Progenitor cell of endocrine pancreas (in vitro differentiated cells): Measurements from ENCODE around the gene CNTNAP2. TPM values are rescaled to one million over a fixed set of nuclear protein-coding genes. Genes with fewer than 3 reads are reported as not detected.

ENCODE experiments used
- DNase-seq: peaks from one replicate; pipeline ENCODE4 v3.0.0; 2021; ENCODE audit warnings: low spot score; ENCODE audit not compliant: unreplicated experiment
- H3K27ac Mint-ChIP-seq: 2 replicates; pipeline ENCODE4 v1.8.0; 2021; ENCODE audit warnings: mild to moderate bottlenecking, moderate library complexity, mixed read lengths
- H3K27me3 Mint-ChIP-seq: 2 replicates; pipeline ENCODE4 v1.8.0; 2021; ENCODE audit warnings: mixed read lengths
- H3K36me3 Mint-ChIP-seq: 2 replicates; pipeline ENCODE4 v1.8.0; 2022; ENCODE audit warnings: mixed read lengths; ENCODE audit not compliant: insufficient read depth
- H3K4me1 Mint-ChIP-seq: 2 replicates; pipeline ENCODE4 v1.8.0; 2021; ENCODE audit warnings: low read depth, mixed read lengths
- H3K4me3 Mint-ChIP-seq: 2 replicates; pipeline ENCODE4 v1.8.0; 2021; ENCODE audit warnings: low read depth, mild to moderate bottlenecking, moderate library complexity, mixed read lengths
- H3K9me3 Mint-ChIP-seq: 2 replicates; pipeline ENCODE4 v1.8.0; 2021; ENCODE audit warnings: low read depth, mixed read lengths
- total RNA-seq: library from RNA; stranded (reverse); gene quantifications from 2 replicates; pipeline ENCODE4 v1.2.1, GENCODE V29; 2021
- TF ChIP-seq, protein P1 (sequence below): fragments of 200-600 bp; sonication (generic); IDR thresholded peaks from one replicate; pipeline ENCODE4 v1.5.0; 2021; ENCODE audit warnings: antibody characterized with exemption, mild to moderate bottlenecking; ENCODE audit not compliant: unreplicated experiment

The CNTNAP2 gene
- total RNA-seq, 1 donor from 2014 or later, result 6.5 TPM

DNA sequence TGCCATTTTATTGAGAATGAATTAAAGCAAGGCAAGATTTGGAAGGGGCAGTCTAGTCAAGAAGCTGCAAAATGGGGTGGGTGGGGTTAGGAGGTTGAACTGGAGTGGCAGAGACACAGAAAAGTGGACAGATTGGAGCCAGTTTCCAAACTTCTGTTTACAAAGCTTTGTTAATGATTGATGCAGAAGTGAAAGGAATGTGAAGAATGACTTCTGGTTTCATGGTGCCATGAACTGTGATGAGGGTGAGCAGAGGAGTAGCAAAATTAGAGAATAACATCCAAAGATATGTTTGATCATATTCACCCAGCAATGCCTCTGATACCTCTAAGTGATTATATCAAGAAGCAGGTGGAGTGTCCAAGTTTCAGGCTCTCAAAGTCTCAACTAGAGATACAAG, 1356.0 kb downstream of the CNTNAP2 start:
- Mint-ChIP-seq H3K36me3 (no peaks in the 10 kb centered on the region), H3K27me3 (no peaks in the 10 kb centered on the region), H3K4me3 (no peak overlapping the region), H3K4me1 (peaks cover 6% of the 10 kb centered on the region), H3K9me3 (peaks cover 7% of the 10 kb centered on the region), H3K27ac (no peak overlapping the region)
- TF ChIP-seq, protein P1, sequence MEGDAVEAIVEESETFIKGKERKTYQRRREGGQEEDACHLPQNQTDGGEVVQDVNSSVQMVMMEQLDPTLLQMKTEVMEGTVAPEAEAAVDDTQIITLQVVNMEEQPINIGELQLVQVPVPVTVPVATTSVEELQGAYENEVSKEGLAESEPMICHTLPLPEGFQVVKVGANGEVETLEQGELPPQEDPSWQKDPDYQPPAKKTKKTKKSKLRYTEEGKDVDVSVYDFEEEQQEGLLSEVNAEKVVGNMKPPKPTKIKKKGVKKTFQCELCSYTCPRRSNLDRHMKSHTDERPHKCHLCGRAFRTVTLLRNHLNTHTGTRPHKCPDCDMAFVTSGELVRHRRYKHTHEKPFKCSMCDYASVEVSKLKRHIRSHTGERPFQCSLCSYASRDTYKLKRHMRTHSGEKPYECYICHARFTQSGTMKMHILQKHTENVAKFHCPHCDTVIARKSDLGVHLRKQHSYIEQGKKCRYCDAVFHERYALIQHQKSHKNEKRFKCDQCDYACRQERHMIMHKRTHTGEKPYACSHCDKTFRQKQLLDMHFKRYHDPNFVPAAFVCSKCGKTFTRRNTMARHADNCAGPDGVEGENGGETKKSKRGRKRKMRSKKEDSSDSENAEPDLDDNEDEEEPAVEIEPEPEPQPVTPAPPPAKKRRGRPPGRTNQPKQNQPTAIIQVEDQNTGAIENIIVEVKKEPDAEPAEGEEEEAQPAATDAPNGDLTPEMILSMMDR, result no peak
- no peak for DNase-seq

DNA sequence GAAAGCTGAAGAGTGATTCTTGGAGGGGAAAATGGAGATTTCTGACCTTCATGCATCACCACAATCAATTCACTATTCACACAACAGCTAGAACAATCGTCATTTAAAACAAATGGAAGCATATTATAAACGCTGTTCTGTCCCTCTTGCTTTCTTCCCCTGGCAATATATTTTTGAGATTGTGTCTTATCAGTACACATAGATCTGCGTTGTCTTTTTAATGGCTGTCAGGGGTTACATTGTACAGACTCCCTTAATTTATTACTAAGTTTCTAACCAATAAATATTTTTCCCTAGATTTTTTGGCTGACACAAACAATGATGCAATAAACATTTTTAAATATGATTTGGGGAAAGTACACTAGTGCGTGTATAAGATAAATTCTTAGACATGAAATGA, 1358.3 kb downstream of the CNTNAP2 start:
- H3K36me3 Mint-ChIP-seq, result no peaks in the 10 kb centered on the region
- H3K27me3 Mint-ChIP-seq, result no peaks in the 10 kb centered on the region
- H3K4me3 Mint-ChIP-seq, result no peak overlapping the region
- peaks cover 14% of the 10 kb centered on the region for H3K4me1 Mint-ChIP-seq
- H3K9me3 Mint-ChIP-seq, result peaks cover 7% of the 10 kb centered on the region
- TF ChIP-seq, protein P1, result no peak
- DNase-seq, result no peak
- no peak overlapping the region for H3K27ac Mint-ChIP-seq

DNA sequence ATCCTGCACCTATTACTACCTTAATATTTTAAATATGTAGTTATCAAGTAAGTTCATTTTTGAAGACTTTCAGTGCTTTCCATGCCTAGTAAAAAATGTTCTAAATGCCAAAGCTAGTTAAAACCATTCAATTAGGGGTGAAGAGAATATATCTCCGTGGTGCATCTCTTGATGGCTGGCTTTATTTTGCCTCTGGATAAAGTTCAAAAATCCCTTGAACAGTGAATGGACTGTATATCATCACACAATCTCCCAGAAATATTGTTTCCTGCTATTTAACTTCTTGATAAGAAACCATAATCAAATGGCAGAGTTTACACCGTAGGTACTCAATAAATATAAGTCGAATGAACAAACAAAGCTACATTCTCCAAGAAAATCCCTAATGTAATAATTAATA, 1360.9 kb downstream of the CNTNAP2 start:
- H3K4me1 Mint-ChIP-seq, result peaks cover 12% of the 10 kb centered on the region
- TF ChIP-seq, protein P1, result no peak
- H3K4me3 Mint-ChIP-seq, result no peak overlapping the region
- H3K36me3 Mint-ChIP-seq, result no peaks in the 10 kb centered on the region
- H3K27ac Mint-ChIP-seq, result no peak overlapping the region
- H3K9me3 Mint-ChIP-seq, result no peaks in the 10 kb centered on the region
- DNase-seq, result no peak
- no peaks in the 10 kb centered on the region for H3K27me3 Mint-ChIP-seq

DNA sequence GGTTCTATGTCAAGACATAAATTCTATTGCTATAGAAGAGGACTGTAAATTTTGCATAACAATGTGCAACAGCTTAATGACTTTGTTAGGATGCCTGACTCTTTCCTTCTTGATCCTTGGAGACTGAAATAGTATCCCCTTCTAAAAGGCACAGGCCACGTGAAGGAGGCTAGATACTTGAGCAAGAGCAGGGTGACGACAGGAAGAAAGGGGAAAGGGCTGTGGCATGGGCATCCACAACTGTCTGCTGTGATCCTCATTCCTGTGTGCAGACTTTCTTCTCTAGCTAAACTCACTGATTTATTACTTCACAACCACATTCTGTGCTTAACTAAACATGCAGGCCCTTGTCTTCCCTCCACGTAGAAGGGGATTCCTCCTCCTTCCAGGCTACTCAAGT, 1362.2 kb downstream of the CNTNAP2 start:
- peak overlapping the region; percentile 54 for H3K27ac Mint-ChIP-seq
- no peaks in the 10 kb centered on the region for H3K36me3 Mint-ChIP-seq
- no peak for DNase-seq
- peaks cover 8% of the 10 kb centered on the region for H3K4me1 Mint-ChIP-seq
- no peaks in the 10 kb centered on the region for H3K9me3 Mint-ChIP-seq
- no peaks in the 10 kb centered on the region for H3K27me3 Mint-ChIP-seq
- TF ChIP-seq, protein P1, result no peak
- H3K4me3 Mint-ChIP-seq, result no peak overlapping the region

DNA sequence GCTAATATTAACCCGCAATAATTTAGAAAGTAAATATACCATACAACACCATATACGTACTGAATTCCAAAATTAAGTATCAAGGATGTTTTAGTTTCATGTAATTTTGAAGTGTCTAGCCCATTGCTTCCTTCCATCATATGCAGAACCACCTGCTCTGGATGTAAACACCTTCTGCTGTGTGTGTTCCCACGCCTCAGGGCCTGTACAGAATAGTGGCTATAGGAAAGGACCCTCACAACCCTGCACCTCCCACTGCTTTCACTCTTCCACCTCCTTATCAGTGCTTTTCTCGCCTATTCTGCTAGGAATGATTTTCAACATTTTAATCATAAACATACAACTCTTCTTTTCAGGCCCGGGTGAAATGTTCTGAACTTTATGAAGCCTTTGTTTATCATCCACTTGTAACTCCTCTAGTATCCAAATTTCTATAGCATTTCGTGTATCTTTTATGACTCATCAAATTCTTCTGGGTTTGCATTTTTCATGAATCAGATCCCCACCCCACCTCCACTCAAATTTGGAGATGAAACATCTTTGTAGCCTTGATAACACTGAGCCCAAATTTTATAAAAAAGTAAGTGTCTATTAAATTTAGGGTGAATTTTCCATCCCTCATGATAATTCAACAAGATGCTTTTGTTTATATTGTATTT, 1367.2 kb downstream of the CNTNAP2 start:
- no peak for DNase-seq
- Mint-ChIP-seq H3K27me3 (no peaks in the 10 kb centered on the region), H3K9me3 (no peaks in the 10 kb centered on the region), H3K4me1 (peaks cover 7% of the 10 kb centered on the region), H3K27ac (no peak overlapping the region), H3K36me3 (no peaks in the 10 kb centered on the region), H3K4me3 (no peak overlapping the region)
- TF ChIP-seq, protein P1, result no peak
